Fibroblast of pulmonary artery (primary cell): Measurements from ENCODE around the gene NEAT1.
A peak's percentile ranks its signal among the peaks of the same experiment; 100 is the strongest.

Experiments
- DNase-seq: peaks from one replicate; pipeline ENCODE4 v3.0.0-alpha.2; 2010; ENCODE audit warnings: low read depth
- H3K4me3 ChIP-seq: replicated peaks from 2 replicates; pipeline ENCODE4 v1.5.1; 2011; ENCODE audit warnings: low read depth, mild to moderate bottlenecking, control low read depth, low read length, moderate library complexity
- CTCF ChIP-seq: IDR thresholded peaks from 2 replicates; pipeline ENCODE4 v1.5.1; 2011; ENCODE audit warnings: mild to moderate bottlenecking, control low read depth, low read length, inconsistent platforms; ENCODE audit errors: missing control alignments

The NEAT1 gene

GRCh38 chr11:65382804-65383368 is 39.7 kb upstream of the NEAT1 start:
- no peak for DNase-seq
- no peak for TF ChIP-seq CTCF
- H3K4me3 ChIP-seq = peak overlapping the region; percentile 32

- no peak overlapping the region for H3K4me3 ChIP-seq
- no peak for DNase-seq
- TF ChIP-seq CTCF = no peak
Measured at GRCh38 chr11:65383778-65384177, 38.8 kb upstream of the NEAT1 start.

- no peak overlapping the region for H3K4me3 ChIP-seq
- no peak for TF ChIP-seq CTCF
- DNase-seq = peak; percentile 66
Measured at GRCh38 chr11:65384301-65384889, 38.2 kb upstream of the NEAT1 start.

- H3K4me3 ChIP-seq = peak within 1 kb of the TSS; percentile 87
- peak; percentile 77 for DNase-seq
- no peak for TF ChIP-seq CTCF
Measured at GRCh38 chr11:65386307-65387140, 36.1 kb upstream of the NEAT1 start, which contains the start of gene FRMD8. Gene FRMD8 (plus strand): TSS chr11:65386637. CDS start chr11:65387037, 400 bp downstream.

GRCh38 chr11:65388731-65389130 is 33.9 kb upstream of the NEAT1 start:
- H3K4me3 ChIP-seq = peak overlapping the region; percentile 29
- DNase-seq = no peak

More at GRCh38 chr11:65388731-65389130, 33.9 kb upstream of the NEAT1 start:
- TF ChIP-seq CTCF = no peak
